Fibroblast of villous mesenchyme (primary cell): ENCODE results near the gene PRDM15. TPM values are rescaled to one million over a fixed set of nuclear protein-coding genes. Genes with fewer than 3 reads are reported as not detected.

ENCODE experiments used
- DNase-seq: peaks from one replicate; pipeline ENCODE4 v3.0.0-alpha.2; 2010; ENCODE audit warnings: low read depth
- H3K4me3 ChIP-seq: 2 replicates; pipeline ENCODE4 v1.5.1; 2011; ENCODE audit warnings: low read depth, mild to moderate bottlenecking, low read length
- CTCF ChIP-seq: IDR thresholded peaks from 2 replicates; pipeline ENCODE4 v1.5.1; 2012; ENCODE audit warnings: low read depth, mild to moderate bottlenecking, low read length; ENCODE audit not compliant: insufficient read depth
- total RNA-seq: library from RNA; depleted of rRNA; stranded (reverse); fragments of >200 nt; gene quantifications from 2 replicates; pipeline ENCODE4 v1.2.3, GENCODE V29; 2012

The PRDM15 gene
- total RNA-seq, 1 donor = 5.2 TPM

- TF ChIP-seq CTCF = no peak
- DNase-seq = no peak
- no peak overlapping the region for H3K4me3 ChIP-seq
Measured at GRCh38 chr21:41861987-41862386, 17.2 kb downstream of the PRDM15 start.

DNA sequence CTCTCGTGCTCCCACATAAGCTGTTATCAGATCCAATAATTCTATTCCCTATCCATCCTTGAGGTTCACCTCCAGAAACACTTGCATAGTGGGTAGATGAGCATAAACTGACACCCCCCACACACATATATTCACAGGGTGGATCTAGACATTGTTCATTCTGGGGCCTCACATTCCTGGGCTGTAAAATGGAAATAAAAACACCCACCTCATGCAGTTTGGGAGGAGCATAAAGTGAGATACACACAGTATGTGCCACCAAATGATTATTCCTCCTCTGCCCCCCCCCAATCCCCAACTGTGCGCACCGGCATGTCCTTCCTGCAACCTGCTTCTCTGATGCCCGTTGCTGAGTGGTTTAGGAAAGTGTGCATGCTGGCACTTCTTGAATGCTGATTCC, 17.9 kb downstream of the PRDM15 start:
- no peak for TF ChIP-seq CTCF
- DNase-seq = no peak
- H3K4me3 ChIP-seq = no peak overlapping the region

- no peak for DNase-seq
- TF ChIP-seq CTCF = no peak
- H3K4me3 ChIP-seq = no peak overlapping the region
Measured at GRCh38 chr21:41859297-41859980, 19.7 kb downstream of the PRDM15 start.

DNA sequence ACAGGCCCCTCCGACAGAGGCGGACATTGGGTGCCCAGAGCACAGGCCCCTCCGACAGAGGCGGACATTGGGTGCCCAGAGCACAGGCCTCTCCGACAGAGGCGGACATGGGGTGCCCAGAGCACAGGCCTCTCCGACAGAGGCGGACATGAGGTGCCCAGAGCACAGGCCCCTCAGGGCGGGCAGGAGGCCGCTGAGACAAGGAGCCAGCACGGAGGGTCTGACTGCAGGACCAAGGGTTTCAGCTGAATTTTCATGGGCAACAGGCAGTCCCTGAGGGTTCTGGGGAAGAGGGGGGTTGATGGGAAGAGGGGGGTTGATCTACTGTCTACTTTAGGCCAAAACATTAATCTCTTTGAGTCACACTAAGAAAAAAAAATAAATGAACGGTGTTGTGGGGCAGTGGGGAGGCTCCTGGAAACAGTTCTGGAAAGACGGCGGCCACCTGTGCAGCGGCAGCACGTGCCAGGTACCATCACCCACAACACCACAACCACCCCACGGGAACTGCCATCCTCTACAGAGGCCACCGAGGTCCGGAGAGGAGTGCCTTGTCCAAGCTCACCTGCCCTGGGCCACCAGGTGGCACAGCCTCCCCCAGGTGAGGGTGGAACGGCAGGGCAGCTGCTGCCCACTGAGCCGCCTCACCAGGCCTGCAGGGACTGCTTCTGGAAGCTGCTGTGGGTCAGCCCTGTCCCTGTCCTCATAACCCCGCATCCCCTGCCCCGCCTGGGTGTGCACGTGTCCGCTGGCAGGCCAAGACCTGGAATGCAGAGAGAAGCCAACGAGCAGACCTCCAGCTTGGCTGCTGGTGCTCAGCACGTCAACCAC, 20.5 kb downstream of the PRDM15 start:
- no peak for DNase-seq
- no peak for TF ChIP-seq CTCF
- no peak overlapping the region for H3K4me3 ChIP-seq

DNA sequence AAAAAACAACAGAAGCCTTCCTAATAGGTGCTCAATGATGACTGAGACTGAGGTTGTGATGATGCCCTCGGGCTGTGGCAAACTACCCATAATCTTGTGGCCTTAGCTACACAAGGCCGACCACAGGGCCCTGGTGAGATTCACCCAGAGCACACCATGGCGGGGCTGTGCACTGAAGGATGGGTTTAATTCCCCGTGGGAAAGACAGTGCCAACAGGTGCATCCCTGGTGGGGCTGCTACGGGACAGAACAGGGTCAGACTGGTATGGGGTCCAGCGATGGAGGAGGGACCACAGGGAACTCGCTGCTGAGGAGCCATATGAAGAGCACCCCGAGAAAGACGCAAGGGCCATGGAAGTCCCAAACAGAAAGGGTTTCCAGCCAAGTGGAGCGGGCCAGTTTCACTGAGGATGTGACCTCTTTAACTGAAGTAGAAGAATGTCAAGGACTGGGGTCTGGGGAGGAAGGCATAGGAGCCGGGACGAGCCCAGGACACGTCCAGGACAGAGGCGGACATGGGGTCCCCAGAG, 21.3 kb downstream of the PRDM15 start:
- no peak overlapping the region for H3K4me3 ChIP-seq
- no peak for DNase-seq
- no peak for TF ChIP-seq CTCF

DNA sequence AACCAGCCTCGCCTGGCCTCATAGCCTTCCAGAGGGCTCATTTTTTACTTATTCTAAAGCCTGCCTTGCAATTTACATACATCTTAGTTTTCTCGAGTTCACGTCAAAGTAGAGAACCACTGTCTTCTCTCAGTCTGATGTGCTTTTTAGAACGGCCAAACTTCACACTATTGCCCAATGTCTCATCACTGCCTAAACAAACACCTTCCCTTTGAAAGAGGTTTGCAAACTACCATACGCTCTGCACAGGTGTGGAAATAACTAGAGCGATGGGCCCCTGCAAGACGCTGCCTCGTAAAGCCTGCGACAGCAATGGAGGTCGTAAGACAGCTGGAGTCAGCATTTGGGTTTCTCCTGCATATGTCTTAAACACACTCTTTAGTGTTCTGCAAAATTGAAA, 22.6 kb downstream of the PRDM15 start:
- no peak for DNase-seq

More for the DNA sequence above, 22.6 kb downstream of the PRDM15 start:
- TF ChIP-seq CTCF = no peak
- no peak overlapping the region for H3K4me3 ChIP-seq
